RPMI7951 (cell line): ENCODE measurements around the gene CACNA1B. TPM values are rescaled to one million over a fixed set of nuclear protein-coding genes. Genes with fewer than 3 reads are reported as not detected.
"Not testable (repeated sequence)": the region's sequence is repeated elsewhere in the genome, so short reads cannot be mapped to it uniquely, and the experiment has no call there.

Experiments
- DNase-seq: peaks from one replicate; pipeline ENCODE4 v3.0.0-alpha.2; 2012; ENCODE audit warnings: low read depth
- total RNA-seq: library from RNA; depleted of rRNA; stranded (reverse); fragments of >200 nt; shearing (Covaris generic); gene quantifications from 2 replicates; pipeline ENCODE4 v1.2.3, GENCODE V29; 2014

CACNA1B gene
- total RNA-seq, 1 experiment from 2014 or later = not detected

DNA sequence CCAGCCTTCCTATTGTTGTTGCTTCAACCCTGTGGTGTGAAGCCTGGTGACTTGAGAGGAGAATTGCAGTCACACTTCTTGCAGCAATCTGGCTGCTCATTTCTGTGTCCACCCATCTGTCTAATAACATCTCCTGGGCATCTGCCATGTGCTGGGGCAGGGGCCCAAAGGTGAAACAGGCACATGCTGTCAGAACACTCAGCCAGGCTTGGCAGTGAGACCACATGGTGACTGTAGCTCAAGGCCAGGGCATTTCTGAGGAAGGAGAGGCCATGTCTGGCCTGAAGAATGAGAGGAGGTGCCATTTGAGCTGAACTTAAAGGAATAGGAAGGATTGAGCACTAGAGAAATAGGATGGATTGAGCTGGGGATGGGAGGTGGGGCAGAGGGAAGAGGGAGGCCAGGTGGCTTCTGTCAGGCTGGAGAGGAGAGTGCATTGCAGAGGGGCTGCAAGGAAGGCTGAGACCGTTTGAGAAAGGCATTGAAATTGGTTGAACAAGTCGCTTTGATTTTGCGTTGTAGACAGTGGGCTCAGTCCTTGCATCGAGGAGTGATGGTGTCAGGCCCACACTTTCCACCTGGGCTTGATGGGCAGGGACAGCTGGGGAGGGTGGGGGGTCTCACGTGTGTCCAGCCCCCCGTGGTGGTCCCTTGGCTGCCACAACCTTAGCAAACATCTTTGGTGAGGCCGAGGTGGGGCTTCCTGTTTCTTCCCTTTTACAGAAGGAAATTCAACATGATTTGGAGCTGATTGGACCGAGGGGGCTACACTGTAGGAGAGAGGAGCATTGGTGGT lies 222.4 kb downstream of the CACNA1B start:
- no peak for DNase-seq

DNA sequence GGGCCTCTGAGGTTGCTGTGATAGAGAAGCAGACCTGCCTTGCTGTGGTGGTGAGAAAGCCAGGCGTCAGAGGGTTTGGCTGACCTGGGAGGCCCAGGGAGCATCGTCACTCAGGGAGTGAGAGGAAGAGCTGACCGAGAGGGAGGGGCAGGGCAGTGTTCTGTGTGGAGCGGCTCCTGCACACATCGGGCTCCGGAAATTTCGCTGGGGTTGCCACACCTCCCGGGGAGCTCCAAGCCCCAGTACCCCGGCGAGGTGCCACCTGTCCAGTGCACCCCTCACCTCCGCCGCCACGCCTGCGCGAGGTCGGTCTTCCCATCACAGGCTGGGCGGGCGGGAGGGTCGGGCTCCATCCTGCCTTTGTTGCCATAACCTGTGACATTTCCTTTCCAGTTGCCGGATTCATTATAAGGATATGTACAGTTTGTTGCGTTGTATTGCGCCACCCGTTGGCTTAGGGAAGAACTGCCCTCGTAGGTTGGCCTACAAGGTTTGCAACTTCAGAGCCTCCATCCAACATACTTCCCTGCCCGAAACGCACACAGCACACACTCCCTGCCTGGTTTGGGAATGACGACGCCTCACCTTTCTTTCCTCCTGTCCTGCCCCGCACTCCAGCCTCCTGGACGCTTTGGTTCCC lies 223.2 kb downstream of the CACNA1B start:
- DNase-seq = no peak

DNA sequence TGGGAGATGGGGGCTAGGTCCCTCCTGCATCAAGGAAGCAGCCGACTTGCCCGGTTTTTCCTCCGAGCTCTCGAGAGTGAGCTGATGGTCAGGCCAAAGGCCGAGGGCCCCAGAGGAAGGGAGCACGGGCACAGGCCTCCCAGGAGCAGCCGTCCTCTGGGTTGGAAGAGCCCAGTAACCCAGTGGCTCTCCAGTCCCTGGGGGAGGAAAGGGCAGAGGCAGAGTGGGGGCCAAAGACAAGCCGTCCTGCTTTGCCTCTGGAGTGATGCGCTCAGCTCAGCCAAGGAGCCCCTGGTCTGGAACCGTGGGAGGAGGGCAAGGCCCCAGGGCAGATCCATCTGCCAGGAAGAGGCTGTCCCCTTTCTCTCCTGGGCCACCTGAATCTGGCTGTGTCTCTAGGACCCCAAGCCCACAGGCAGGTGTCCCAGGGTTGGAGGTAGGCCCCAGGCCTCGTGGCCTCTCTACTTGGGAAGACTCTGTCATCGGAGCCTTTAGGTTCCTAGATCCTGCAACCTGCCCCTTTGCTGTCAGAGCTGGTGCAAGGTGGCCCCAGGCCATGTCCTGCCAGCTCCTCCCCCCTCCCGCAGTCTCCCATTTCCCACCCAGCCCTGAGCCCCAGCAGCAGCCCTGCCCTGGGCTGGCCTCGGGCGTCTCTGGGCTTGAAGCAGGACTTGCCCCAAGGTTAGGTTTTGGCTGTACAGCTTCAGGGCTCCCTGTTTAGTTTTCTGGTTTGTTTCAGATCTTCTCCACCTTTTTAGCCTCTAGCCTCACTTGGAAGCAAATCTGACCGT lies 224.1 kb downstream of the CACNA1B start:
- DNase-seq = no peak

DNA sequence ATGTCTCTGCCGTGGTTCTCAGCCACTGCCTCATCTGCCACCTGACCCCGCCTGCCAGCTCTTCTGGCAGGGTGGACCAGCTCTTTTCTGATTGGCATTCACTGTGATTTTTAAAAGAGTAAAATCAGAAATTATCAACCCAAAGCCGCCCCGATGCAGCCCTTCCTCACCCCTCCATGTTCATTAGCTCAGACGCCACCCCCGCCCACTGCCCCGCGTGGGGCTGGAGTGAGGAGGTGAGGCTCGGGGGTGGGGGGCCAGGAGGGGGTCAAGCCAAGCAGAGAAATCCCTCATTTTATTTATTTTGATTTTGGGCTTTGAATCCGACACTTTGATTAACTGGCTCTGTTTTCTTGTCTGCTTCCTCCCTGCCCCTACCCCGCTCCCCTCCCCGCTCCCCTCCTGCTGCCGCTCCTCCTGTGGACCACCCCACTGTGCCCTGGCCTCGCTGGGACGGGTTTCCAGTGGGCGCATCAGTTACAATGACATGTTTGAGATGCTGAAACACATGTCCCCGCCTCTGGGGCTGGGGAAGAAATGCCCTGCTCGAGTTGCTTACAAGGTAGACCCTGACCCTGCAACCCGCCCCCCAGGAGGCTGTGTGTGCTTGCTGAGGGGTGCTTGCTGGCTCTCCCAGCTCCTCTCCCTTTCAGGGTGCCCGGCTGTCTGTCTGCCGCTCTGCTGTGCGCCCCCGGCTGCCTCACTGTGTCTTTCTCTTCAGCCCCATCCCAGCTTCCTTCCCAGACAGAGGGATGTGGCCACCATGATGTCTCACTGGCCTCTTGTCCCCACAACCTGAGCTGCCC lies 224.9 kb downstream of the CACNA1B start:
- DNase-seq = no peak

DNA sequence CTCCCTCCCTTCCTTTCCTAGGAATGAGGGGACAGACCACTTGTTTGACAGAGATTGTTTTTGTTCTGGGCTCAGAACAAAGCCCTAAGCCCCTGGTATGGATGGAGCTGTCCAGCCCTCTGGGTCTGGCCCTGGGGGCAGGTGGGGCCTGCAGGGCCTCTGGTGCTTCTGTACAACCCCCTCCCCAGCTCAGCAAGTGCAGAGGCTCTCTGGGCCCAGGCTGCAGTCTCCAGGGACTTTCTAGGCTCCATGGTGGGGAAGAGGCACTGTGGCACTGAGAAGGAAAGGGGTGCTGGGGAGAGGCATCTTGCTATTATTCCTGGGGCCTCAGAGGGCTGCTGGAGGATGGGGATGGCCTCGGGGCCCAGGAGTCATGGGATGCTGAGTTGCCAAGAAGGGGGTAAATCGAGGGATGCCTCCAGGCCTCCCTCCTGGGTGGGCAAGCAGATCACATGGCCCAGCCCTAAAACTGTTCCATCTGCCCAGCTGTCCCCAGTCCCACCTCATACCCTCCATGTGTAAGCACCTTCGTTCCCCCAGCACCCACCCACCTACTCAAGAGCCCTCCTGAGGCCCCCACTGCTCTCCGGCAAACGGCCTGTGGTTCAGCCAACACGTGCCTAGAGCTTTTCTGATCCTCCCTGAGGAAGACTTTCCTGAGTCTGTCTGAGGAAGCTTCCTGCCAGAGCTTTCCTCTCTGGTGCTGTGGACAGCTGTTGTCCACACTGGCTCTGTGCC lies 225.7 kb downstream of the CACNA1B start:
- DNase-seq = no peak

DNA sequence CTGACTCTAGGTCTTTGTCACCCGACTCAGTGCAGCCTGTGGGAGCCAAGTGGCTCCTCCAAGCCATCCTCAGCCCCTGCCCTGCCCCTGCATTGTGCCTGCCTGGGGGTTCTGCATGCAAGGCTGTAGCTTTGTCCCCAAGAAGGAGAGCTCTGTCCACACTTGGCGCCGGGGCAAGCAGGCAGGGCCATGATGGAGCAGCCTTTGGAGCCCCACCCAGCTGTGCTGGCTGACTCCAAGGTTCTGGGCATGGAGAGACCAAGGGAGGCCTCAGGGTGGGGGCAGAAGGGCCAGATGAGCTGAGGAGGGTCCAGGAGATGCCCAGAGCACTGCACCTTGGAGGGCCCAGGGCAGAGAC lies 226.2 kb downstream of the CACNA1B start:
- DNase-seq = no peak

DNA sequence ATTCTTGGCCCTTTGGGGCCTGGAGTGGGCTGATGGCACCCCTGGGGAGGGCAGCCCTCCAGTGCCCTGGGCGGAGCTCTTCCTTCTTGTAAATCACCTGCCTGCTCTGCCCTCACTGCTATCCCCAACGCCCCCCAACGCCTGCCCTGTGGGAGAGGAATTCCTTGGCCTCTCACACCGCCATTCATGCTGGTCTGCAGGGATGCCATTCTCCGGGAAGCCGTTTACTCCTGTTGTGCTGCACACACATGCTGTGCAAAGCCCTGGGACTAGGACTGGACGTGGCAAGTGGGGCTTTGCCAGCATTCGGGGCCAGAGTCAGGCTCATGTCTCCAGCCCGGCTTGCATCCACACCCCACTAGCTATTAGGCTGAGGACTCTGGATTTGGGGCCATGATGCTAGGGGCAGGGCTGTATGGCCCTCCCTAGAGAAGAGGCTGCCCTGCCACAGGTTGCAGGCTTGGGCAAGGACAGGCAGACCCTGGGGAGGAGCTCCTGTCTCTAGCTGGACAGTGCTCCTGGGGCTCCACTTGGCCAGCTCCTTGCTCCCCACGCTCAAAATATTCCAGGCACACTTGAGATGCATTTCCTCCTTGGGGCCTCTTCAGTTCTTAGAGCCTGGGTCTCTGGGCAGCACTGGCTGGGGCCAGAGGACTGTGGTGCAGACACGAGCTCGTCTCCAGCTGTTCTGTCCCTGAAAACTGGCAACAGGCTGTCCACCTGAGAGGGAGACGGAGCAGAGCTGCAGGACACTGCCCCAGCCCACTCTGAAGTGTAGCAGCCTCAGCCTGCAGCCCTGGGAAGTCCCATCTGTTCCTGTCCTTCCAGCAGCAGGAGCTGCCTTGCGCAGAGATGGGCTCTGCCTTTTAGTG lies 226.9 kb downstream of the CACNA1B start:
- no peak for DNase-seq

DNA sequence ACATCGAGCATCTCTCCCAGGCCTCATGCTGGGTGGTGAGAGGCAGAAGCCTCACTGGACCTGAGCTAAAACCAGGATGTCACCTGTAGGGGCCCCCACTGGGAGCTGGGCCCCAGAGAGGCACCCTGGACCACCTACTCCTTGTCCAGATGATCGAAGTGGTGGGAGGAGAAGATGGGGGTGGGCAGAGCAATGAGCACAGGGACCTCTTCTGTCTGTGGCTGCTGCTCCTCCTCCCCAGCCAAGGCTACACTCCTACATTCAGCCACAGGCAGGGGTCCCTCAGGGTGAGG lies 227.5 kb downstream of the CACNA1B start:
- no peak for DNase-seq

DNA sequence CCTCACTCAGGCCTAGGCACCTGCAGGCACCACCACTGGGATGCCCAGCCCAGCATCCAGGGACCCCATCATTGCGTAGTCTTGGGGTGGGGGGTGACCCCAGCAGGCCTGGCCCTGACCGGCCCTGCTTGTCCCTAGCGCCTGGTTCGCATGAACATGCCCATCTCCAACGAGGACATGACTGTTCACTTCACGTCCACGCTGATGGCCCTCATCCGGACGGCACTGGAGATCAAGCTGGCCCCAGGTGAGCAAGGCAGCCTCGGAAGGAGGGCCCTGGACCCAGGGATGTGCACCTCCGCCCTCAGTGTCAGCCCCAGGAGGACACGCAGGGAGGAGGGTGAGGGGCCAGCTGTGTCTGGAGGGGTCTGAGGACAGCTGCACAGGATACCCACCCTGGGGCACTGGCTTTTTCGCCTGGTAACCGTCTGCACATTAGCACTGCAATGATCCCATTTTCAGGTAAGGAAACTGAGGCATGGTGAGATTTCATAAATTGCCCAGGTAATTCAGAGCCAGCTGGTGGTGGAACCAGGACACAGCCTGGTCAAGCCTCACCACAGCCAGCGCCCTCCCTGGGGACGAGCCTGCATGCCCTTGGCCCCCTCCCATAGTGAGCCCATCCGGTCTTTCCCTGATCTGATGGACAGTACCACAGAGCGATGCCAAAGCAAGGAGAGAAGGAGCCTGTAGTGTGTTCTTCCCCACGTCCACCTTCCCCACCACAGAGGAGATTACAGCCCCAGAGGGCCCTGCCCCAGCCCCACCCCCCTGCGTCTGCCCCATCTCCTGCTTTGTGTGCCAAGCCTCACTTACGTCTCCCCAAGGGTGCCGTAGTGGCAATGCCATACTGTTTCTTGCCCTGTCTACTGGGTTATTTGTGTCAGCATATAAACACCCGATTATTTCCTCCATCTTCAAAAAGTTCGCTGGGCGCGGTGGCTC lies 228.3 kb downstream of the CACNA1B start:
- no peak for DNase-seq

DNA sequence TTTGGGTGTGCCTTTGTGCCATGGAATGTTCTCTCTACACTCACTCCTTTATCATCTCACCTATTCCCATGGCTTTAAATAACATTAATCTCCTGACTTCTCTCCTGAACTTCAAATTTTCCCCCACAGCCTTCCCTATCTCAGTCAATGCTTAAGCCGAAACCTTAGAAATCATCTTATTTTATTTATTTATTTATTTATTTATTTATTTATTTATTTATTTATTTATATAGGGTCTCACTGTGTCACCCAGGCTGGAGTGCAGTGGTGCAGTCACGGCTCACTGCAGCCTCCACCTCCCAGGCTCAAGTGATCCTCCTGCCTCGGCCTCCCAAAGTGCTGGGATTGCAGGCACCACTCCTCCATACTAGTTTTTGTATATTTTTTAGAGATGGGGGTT lies 229.5 kb downstream of the CACNA1B start:
- not testable (repeated sequence) for DNase-seq

DNA sequence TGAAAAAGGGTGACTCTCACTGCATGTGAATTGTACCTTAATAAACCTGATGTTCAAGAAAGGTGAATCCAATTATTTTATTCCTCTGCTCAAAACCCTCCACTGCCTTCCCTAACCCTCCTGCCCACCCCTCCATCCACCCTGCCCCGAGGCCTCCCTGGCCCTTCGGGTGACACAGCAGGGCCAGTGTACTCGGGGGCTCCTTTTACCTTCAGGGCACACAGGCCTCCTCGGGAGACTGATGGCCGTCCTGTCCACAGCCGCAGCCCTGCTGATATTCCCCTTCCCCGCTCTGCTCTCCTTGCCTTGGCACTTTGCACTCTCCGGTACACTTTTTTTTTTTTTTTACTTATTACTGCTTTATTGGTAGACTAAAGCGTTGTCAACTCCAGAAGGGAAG lies 234.0 kb downstream of the CACNA1B start:
- DNase-seq = no peak

DNA sequence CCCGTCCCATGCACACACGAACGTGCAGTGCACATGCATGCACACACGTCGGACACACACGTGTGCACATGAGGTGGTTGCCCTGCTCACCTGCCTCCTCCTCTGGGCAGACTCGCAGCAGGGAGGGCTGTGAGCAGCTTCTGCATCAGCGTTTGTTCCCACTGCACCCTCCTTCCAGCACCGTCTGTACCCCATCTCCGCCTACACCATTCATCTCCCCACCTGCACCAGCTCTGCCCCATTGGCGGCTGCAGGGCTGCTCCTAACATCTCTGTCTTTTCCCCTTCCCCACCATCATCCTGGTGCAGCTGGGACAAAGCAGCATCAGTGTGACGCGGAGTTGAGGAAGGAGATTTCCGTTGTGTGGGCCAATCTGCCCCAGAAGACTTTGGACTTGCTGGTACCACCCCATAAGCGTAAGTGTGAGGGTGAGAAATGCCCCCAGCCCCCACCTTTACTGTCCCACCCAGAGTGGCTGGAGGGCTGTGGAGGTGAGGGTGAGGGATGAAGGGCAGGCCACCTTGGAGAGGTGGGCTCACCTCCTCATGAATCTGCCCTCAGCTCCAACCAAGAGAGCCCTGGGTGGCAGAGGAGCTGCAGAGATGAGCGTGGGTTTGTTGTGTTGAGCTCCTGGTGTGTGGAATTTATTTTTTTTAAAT lies 234.6 kb downstream of the CACNA1B start:
- DNase-seq = no peak

DNA sequence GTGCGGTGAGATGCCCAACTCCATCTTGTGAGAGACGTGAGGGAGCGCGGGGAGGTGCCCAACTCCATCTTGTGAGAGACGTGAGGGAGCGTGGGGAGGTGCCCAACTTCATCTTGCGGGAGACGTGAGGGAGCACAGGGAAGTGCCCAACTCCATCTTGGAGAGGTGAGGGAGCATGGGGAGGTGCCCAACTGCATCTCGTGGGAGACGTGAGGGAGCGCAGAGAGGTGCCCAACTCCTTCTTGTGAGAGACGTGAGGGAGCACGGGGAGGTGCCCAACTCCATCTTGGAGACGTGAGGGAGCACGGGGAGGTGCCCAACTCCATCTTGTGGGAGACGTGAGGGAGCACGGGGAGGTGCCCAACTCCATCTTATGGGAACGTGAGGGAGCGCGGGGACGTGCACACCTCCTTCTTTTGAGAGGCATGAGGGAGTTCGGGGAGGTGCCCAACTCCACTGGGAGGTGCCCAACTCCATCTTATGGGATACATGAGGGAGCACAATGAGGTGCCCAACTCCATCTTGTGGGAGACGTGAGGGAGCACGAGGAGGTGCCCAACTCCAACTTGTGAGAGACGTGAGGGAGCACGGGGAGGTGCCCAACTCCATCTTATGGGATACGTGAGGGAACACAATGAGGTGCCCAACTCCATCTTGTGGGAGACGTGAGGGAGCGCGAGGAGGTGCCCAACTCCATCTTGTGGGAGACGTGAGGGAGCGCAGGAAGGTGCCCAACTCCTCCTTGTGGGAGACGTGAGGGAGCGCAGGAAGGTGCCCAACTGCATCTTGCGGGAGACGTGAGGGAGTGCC lies 235.4 kb downstream of the CACNA1B start:
- no peak for DNase-seq

DNA sequence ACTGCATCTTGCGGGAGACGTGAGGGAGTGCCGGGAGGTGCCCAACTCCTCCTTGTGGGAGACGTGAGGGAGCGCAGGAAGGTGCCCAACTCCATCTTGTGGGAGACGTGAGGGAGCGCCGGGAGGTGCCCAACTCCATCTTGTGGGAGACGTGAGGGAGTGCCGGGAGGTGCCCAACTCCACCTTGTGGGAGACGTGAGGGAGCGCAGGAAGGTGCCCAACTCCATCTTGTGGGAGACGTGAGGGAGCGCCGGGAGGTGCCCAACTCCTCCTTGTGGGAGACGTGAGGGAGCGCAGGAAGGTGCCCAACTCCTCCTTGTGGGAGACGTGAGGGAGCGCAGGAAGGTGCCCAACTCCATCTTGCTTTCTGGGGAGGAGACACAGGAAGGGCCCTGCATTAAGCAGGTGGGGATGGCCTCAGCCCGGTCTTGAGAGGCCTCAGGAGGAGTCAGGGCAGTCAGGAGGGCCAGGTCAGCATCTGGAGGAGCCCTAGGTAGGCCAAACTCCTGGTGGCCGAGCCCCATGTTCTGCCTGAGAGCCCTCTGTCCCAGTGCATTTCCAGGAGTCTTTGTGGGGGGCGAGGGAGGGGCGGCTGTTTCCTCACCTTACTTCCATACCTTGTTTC lies 236.2 kb downstream of the CACNA1B start:
- DNase-seq = not testable (repeated sequence)

DNA sequence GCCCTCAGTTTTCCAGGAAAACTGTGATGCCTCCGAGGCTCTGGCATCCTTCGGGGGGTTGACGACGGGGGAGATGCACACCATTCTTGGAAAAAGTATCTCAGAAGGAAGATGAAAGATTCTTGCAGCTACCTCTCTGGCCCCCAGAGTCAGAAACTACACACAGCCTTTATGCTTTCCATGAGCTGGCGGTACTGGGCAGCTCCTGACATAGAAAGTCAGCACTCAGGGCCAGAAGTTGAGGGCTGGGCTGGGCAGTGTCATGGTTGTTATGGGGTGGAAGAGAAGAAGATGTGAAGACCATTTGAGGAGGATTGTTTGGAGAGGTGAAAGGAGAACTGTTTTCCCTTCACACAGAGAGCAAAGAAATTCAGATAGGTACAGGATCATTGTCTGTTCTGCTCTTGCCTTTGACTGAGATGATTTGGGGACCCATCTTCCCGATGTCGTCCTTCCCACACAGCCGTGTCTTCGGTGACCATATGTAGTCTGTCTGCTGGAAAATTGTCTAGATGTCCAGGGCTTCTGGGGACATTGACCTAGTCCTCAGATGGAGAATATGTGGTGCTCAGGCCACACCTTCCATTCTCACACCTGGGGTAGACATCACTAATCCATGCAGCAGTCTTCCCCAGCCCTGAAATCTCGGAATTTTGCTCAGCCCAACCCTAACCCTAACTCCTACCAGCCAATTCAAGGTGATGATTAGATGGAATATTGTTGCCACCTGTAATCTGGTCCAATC lies 237.1 kb downstream of the CACNA1B start:
- DNase-seq = no peak

DNA sequence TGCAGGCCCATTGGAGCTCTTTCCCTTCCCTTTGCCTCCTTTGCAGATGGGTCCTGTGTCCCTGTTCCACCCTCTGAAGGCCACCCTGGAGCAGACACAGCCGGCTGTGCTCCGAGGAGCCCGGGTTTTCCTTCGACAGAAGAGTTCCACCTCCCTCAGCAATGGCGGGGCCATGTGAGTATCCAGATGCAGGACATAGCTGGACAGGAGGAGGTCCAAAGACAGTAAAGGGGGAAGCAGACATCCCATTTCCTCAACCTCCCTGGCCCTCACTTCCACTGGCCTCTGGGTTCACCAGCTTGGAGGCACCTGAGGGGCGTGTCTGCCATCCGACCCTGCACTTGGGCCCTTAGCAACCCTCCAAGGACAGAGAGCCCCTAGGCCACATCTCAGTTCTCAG lies 237.9 kb downstream of the CACNA1B start:
- no peak for DNase-seq

DNA sequence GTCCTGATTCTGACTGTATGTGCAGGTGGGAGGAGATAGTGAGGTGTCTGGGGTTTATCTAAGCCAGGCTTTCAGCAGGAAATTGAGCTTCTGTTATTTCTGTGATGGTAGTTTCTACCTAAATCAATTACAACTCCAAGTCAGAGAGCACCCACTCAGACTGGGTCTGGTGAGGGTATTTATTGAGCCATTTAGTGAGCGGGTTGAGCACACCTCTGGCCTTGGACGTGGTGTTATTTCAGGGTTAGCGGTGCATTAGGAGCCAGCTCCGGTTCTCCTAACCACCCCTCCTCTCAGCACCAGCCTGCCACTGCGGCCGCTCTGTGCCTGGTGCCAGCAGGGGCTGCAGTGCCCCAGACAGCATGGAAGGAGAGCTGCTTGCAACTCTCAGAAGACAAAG lies 238.9 kb downstream of the CACNA1B start:
- DNase-seq = no peak
